CD1c-positive myeloid dendritic cell (primary cell): ENCODE data around the gene GPR146.
"Not testable (repeated sequence)": the region's sequence is repeated elsewhere in the genome, so short reads cannot be mapped to it uniquely, and the experiment has no call there.

Experiments used
- DNase-seq: peaks from one replicate; pipeline ENCODE4 v3.0.0-alpha.2; 2016; ENCODE audit errors: extremely low spot score

Gene GPR146

GRCh38 chr7:1058311-1058710 is 14.0 kb downstream of the GPR146 start:
- no peak for DNase-seq

GRCh38 chr7:1058821-1059199 is 14.5 kb downstream of the GPR146 start:
- no peak for DNase-seq

GRCh38 chr7:1059200-1060091 is 15.1 kb downstream of the GPR146 start:
- DNase-seq: no peak

- DNase-seq: peak; percentile 52
Measured at GRCh38 chr7:1060315-1061072, 16.1 kb downstream of the GPR146 start.

- no peak for DNase-seq
Measured at GRCh38 chr7:1061180-1061579, 16.8 kb downstream of the GPR146 start.

- peak; percentile 70 for DNase-seq
Measured at GRCh38 chr7:1062296-1063294, 18.2 kb downstream of the GPR146 start.

- DNase-seq: no peak
Measured at GRCh38 chr7:1063361-1063760, 19.0 kb downstream of the GPR146 start.

GRCh38 chr7:1064581-1064980 is 20.2 kb downstream of the GPR146 start:
- DNase-seq: no peak

GRCh38 chr7:1065263-1065584 is 20.9 kb downstream of the GPR146 start:
- DNase-seq: no peak

- peak; percentile 88 for DNase-seq
Measured at GRCh38 chr7:1065585-1066241, 21.4 kb downstream of the GPR146 start.

GRCh38 chr7:1066242-1066588 is 21.9 kb downstream of the GPR146 start:
- DNase-seq: no peak

- no peak for DNase-seq
Measured at GRCh38 chr7:1068013-1068412, 23.7 kb downstream of the GPR146 start.

GRCh38 chr7:1068619-1069018 is 24.3 kb downstream of the GPR146 start:
- DNase-seq: no peak

GRCh38 chr7:1070544-1071011 is 26.2 kb downstream of the GPR146 start:
- DNase-seq: no peak

- DNase-seq: no peak
Measured at GRCh38 chr7:1071731-1072254, 27.4 kb downstream of the GPR146 start.

- no peak for DNase-seq
Measured at GRCh38 chr7:1073142-1073977, 29.0 kb downstream of the GPR146 start.

GRCh38 chr7:1074018-1074417 is 29.7 kb downstream of the GPR146 start:
- DNase-seq: not testable (repeated sequence)

GRCh38 chr7:1074593-1075431 is 30.5 kb downstream of the GPR146 start:
- DNase-seq: no peak
